ENCODE data around the gene ASB8.

Gene ASB8

GRCh38 chr12:48106681-48107613 lies 50.4 kb downstream of the ASB8 start:
- H3K27ac ChIP-seq (ENCODE audit: low read length), result no peak overlapping the region
- peak overlapping the region; percentile 92; the same call in 1 of the 2 replicates for H3K4me3 ChIP-seq (ENCODE audit: low read length)
- no peak for DNase-seq (ENCODE audit: low read depth, low spot score)
- WGBS (ENCODE audit: insufficient coverage, insufficient read length), result no CpG with 5 or more reads among the region's 5 CpGs
- H3K36me3 ChIP-seq (ENCODE audit: control insufficient read depth, insufficient read depth, low read length), result no peaks in the 10 kb centered on the region
- H3K9me3 ChIP-seq (ENCODE audit: control insufficient read depth, insufficient read depth, low read length), result no peaks in the 10 kb centered on the region
- peaks cover 2% of the 10 kb centered on the region; the same call in 1 of the 2 replicates for H3K4me1 ChIP-seq (ENCODE audit: control insufficient read depth, insufficient read depth, low read length)
- H3K27me3 ChIP-seq (ENCODE audit: control insufficient read depth, insufficient read depth, low read length), result no peaks in the 10 kb centered on the region

GRCh38 chr12:48105867-48106680 lies 51.2 kb downstream of the ASB8 start, which contains the start of gene SENP1:
Gene SENP1 (minus strand): TSS chr12:48106079. CDS start chr12:48101472, 4,607 bp downstream.
- WGBS (ENCODE audit: insufficient coverage, insufficient read length), result no CpG with 5 or more reads among the region's 53 CpGs
- Histone ChIP-seq H3K4me3 (ENCODE audit: low read length) (peak within 1 kb of the TSS; percentile 92), H3K36me3 (ENCODE audit: control insufficient read depth, insufficient read depth, low read length) (no peaks in the 10 kb centered on the region), H3K27me3 (ENCODE audit: control insufficient read depth, insufficient read depth, low read length) (no peaks in the 10 kb centered on the region), H3K4me1 (ENCODE audit: control insufficient read depth, insufficient read depth, low read length) (peaks cover 2% of the 10 kb centered on the region; the same call in 1 of the 2 replicates), H3K9me3 (ENCODE audit: control insufficient read depth, insufficient read depth, low read length) (no peaks in the 10 kb centered on the region), H3K27ac (ENCODE audit: low read length) (peak within 1 kb of the TSS; percentile 2)
- DNase-seq (ENCODE audit: low read depth, low spot score), result peak; percentile 70

GRCh38 chr12:48105321-48105866 lies 51.9 kb downstream of the ASB8 start:
- no peak for DNase-seq (ENCODE audit: low read depth, low spot score)
- no CpG with 5 or more reads among the region's 30 CpGs for WGBS (ENCODE audit: insufficient coverage, insufficient read length)
- H3K4me1 ChIP-seq (ENCODE audit: control insufficient read depth, insufficient read depth, low read length), result peaks cover 2% of the 10 kb centered on the region; the same call in 1 of the 2 replicates

GRCh38 chr12:48104531-48104930 lies 52.8 kb downstream of the ASB8 start:
- no peak overlapping the region for H3K27ac ChIP-seq (ENCODE audit: low read length)
- H3K4me1 ChIP-seq (ENCODE audit: control insufficient read depth, insufficient read depth, low read length), result peaks cover 2% of the 10 kb centered on the region; the same call in 1 of the 2 replicates
- no peaks in the 10 kb centered on the region for H3K27me3 ChIP-seq (ENCODE audit: control insufficient read depth, insufficient read depth, low read length)
- 100% methylated on average over 2 of the region's 4 CpGs for WGBS (ENCODE audit: insufficient coverage, insufficient read length)
- no peak for DNase-seq (ENCODE audit: low read depth, low spot score)
- no peaks in the 10 kb centered on the region for H3K36me3 ChIP-seq (ENCODE audit: control insufficient read depth, insufficient read depth, low read length)
- no peaks in the 10 kb centered on the region for H3K9me3 ChIP-seq (ENCODE audit: control insufficient read depth, insufficient read depth, low read length)
- no peak overlapping the region for H3K4me3 ChIP-seq (ENCODE audit: low read length)

More at GRCh38 chr12:48105321-48105866, 51.9 kb downstream of the ASB8 start:
- H3K36me3 ChIP-seq (ENCODE audit: control insufficient read depth, insufficient read depth, low read length), result no peaks in the 10 kb centered on the region
- peak overlapping the region; percentile 92 for H3K4me3 ChIP-seq (ENCODE audit: low read length)
- H3K9me3 ChIP-seq (ENCODE audit: control insufficient read depth, insufficient read depth, low read length), result no peaks in the 10 kb centered on the region
- peak overlapping the region; percentile 2 for H3K27ac ChIP-seq (ENCODE audit: low read length)
- no peaks in the 10 kb centered on the region for H3K27me3 ChIP-seq (ENCODE audit: control insufficient read depth, insufficient read depth, low read length)
